ENCODE data around the gene CRACR2B.

GRCh38 chr11:808427-809286, 19.1 kb upstream of the CRACR2B start:
- TF ChIP-seq CTCF (IDR thresholded peaks at IDR 0.05; ENCODE audit: insufficient read depth, low read length) (no peak), POLR2AphosphoS5 (IDR thresholded peaks at IDR 0.05; ENCODE audit: low read depth) (no peak), GABPA (IDR thresholded peaks at IDR 0.05; ENCODE audit: low read depth) (no peak)
